MM.1S (cell line): ENCODE data around the gene OR1L8.

Experiments
- DNase-seq: peaks from one replicate; pipeline ENCODE4 v3.0.0-alpha.2; 2015
- H2AFZ ChIP-seq: fragments of 300-600 bp; sonication (generic); 2 replicates; pipeline ENCODE4 v1.6.0; 2016; ENCODE audit warnings: antibody characterized with exemption, low read length
- H3F3A ChIP-seq: fragments of 300-600 bp; sonication (generic); 2 replicates; pipeline ENCODE4 v1.6.1; 2016; ENCODE audit warnings: mild to moderate bottlenecking, antibody characterized with exemption, low read length, moderate library complexity, mixed read lengths; ENCODE audit not compliant: insufficient read depth
- H3K27ac ChIP-seq: fragments of 300-600 bp; sonication (generic); 2 replicates; pipeline ENCODE4 v1.5.1; 2016; ENCODE audit warnings: mild to moderate bottlenecking, low read length
- H3K27me3 ChIP-seq: fragments of 300-600 bp; sonication (generic); replicated peaks from 2 replicates; pipeline ENCODE4 v1.6.0; 2016; ENCODE audit warnings: low read length; ENCODE audit not compliant: insufficient read depth
- H3K36me3 ChIP-seq: fragments of 300-600 bp; sonication (generic); replicated peaks from 2 replicates; pipeline ENCODE4 v1.6.1; 2016; ENCODE audit warnings: mild to moderate bottlenecking, low read length, mixed read lengths; ENCODE audit not compliant: insufficient read depth
- H3K4me1 ChIP-seq: fragments of 300-600 bp; sonication (generic); 2 replicates; pipeline ENCODE4 v1.6.1; 2016; ENCODE audit warnings: low read length, mixed read lengths
- H3K4me2 ChIP-seq: fragments of 300-600 bp; sonication (generic); 2 replicates; pipeline ENCODE4 v1.6.0; 2016; ENCODE audit warnings: low read depth, low read length
- H3K4me3 ChIP-seq: fragments of 300-600 bp; sonication (generic); 2 replicates; pipeline ENCODE4 v1.5.1; 2016; ENCODE audit warnings: low read length, mixed read lengths
- H3K79me2 ChIP-seq: fragments of 300-600 bp; sonication (generic); 2 replicates; pipeline ENCODE4 v1.6.1; 2016; ENCODE audit warnings: mixed run types, low read length, mixed read lengths
- H3K9ac ChIP-seq: fragments of 300-600 bp; sonication (generic); 2 replicates; pipeline ENCODE4 v1.6.1; 2016; ENCODE audit warnings: low read length, mixed read lengths
- H3K9me2 ChIP-seq: fragments of 300-600 bp; sonication (generic); replicated peaks from 2 replicates; pipeline ENCODE4 v1.6.1; 2016; ENCODE audit warnings: mild to moderate bottlenecking, low read length, mixed read lengths; ENCODE audit not compliant: insufficient read depth
- H3K9me3 ChIP-seq: fragments of 300-600 bp; sonication (generic); replicated peaks from 2 replicates; pipeline ENCODE4 v1.6.1; 2016; ENCODE audit warnings: mild to moderate bottlenecking, low read length, mixed read lengths; ENCODE audit not compliant: insufficient read depth
- H4K20me1 ChIP-seq: fragments of 300-600 bp; sonication (generic); 2 replicates; pipeline ENCODE4 v1.6.1; 2016; ENCODE audit warnings: mild to moderate bottlenecking, low read length, moderate library complexity, mixed read lengths; ENCODE audit not compliant: insufficient read depth
- CTCF ChIP-seq: fragments of 300-600 bp; sonication (generic); IDR thresholded peaks from 2 replicates; pipeline ENCODE4 v1.5.1; 2016; ENCODE audit warnings: antibody characterized with exemption, low read length, mixed read lengths
- EZH2 ChIP-seq: fragments of 300-600 bp; sonication (generic); optimal IDR thresholded peaks from 2 replicates; pipeline ENCODE3; 2017; ENCODE audit warnings: low read depth, mild to moderate bottlenecking, antibody characterized with exemption, low read length, mixed read lengths
- EZH2phosphoT487 ChIP-seq: fragments of 300-600 bp; sonication (generic); IDR thresholded peaks from 2 replicates; pipeline ENCODE4 v1.6.1; 2018; ENCODE audit warnings: antibody characterized with exemption, low read length

The OR1L8 gene

DNA sequence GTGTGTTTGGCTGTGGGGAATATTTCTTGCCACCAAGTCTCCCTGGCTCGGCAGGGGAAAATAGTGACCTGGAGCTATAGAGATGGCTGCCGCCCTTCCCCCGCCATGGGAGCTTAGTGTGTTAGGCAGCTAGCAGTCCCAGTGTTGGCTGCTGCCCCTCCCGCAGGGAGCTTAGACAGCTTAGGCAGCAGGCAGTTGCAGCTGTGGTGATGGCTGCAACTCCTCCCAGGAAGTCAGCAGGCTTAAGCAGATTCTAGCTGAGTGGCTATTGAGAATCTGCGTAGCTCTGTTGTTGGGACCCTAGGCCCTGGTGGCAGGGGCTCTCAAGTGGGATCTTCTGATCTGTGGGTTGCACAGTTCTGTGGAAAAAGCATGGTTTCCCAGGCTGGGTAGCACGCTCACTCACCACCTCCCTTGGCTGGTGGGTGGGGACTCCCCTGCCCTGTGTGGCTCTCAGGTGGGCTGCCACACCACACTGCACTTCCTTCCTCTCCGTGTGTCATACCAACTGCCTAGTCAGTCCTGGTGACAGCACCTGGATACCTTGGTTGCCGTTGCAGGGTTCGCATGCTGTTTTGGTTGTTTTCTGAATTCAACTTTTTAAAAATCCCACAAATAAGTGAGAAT lies 20.9 kb downstream of the OR1L8 start:
- Histone ChIP-seq H3K9ac (no peak overlapping the region), H3K9me2 (no peaks in the 10 kb centered on the region), H3K9me3 (no peaks in the 10 kb centered on the region), H3F3A (no peaks in the 10 kb centered on the region), H3K4me3 (no peak overlapping the region), H4K20me1 (no peaks in the 10 kb centered on the region), H3K36me3 (no peaks in the 10 kb centered on the region), H3K4me2 (no peak overlapping the region), H3K4me1 (no peaks in the 10 kb centered on the region), H3K27me3 (no peaks in the 10 kb centered on the region), H3K27ac (no peak overlapping the region), H2AFZ (no peak overlapping the region), H3K79me2 (no peaks in the 10 kb centered on the region)
- DNase-seq, result no peak
- TF ChIP-seq EZH2phosphoT487 (no peak), EZH2 (no peak), CTCF (no peak)

DNA sequence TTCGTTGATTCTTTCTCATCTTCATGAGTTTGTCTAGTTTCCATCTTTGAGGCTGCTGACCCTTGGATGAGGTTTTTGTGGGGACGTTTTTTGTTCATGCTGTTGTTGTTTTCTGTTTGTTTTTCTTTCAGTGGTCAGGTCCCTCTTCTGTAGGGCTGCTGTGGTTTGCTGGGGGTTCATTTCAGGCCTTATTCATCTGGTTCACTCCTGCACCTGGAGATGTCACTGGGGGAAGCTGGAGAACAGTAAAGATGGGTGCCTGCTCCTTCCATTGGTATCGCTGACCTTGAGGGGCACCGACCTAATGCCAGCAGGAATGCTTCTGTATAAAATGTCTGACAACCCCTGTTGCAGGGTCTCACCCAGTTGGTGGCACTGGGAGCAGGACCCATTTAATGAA lies 21.7 kb downstream of the OR1L8 start:
- Histone ChIP-seq H3K4me2 (no peak overlapping the region), H3K9ac (no peak overlapping the region), H3K4me3 (no peak overlapping the region), H3K9me2 (no peaks in the 10 kb centered on the region), H3K27ac (no peak overlapping the region), H4K20me1 (no peaks in the 10 kb centered on the region), H3K27me3 (no peaks in the 10 kb centered on the region), H3K79me2 (no peaks in the 10 kb centered on the region), H3K4me1 (no peaks in the 10 kb centered on the region), H3F3A (no peaks in the 10 kb centered on the region), H2AFZ (no peak overlapping the region), H3K9me3 (no peaks in the 10 kb centered on the region), H3K36me3 (no peaks in the 10 kb centered on the region)
- TF ChIP-seq EZH2phosphoT487 (no peak), EZH2 (no peak), CTCF (no peak)
- DNase-seq, result no peak

GRCh38 chr9:122552812-122553211 lies 30.4 kb downstream of the OR1L8 start, which contains the start of gene OR1N2:
Gene OR1N2 (plus strand): TSS chr9:122553112. CDS start chr9:122553212, 100 bp downstream.
- no peaks in the 10 kb centered on the region for H3K27me3 ChIP-seq

More at GRCh38 chr9:122552812-122553211, 30.4 kb downstream of the OR1L8 start, which contains the start of gene OR1N2:
- no peak within 1 kb of the TSS for H2AFZ ChIP-seq
- no peaks in the 10 kb centered on the region for H3F3A ChIP-seq
- no peaks in the 10 kb centered on the region for H3K79me2 ChIP-seq
- H3K4me1 ChIP-seq, result no peaks in the 10 kb centered on the region
- H3K36me3 ChIP-seq, result no peaks in the 10 kb centered on the region
- no peaks in the 10 kb centered on the region for H3K9me2 ChIP-seq
- TF ChIP-seq CTCF (no peak), EZH2phosphoT487 (no peak), EZH2 (no peak)
- no peaks in the 10 kb centered on the region for H4K20me1 ChIP-seq
- H3K27ac ChIP-seq, result no peak within 1 kb of the TSS
- DNase-seq, result no peak
- H3K4me3 ChIP-seq, result no peak within 1 kb of the TSS
- no peaks in the 10 kb centered on the region for H3K9me3 ChIP-seq
- H3K4me2 ChIP-seq, result no peak within 1 kb of the TSS
- H3K9ac ChIP-seq, result no peak within 1 kb of the TSS
